ENCODE measurements around the gene C1orf210.

The C1orf210 gene

GRCh38 chr1:43292679-43293078 is 7.3 kb upstream of the C1orf210 start:
- DNase-seq = no peak

GRCh38 chr1:43292216-43292615 is 6.8 kb upstream of the C1orf210 start:
- DNase-seq = no peak

- DNase-seq = no peak
Measured at GRCh38 chr1:43288785-43289706, 3.7 kb upstream of the C1orf210 start.

GRCh38 chr1:43288058-43288784 is 2.8 kb upstream of the C1orf210 start:
- DNase-seq = no peak

GRCh38 chr1:43286533-43286932 is 1.2 kb upstream of the C1orf210 start:
- no peak for DNase-seq

- no peak for DNase-seq
Measured at GRCh38 chr1:43286115-43286514, 734 bp upstream of the C1orf210 start.

GRCh38 chr1:43284546-43285110 is 753 bp downstream of the C1orf210 start:
- DNase-seq = no peak

GRCh38 chr1:43284065-43284464 is 1.3 kb downstream of the C1orf210 start:
- no peak for DNase-seq

GRCh38 chr1:43282220-43283195 is 2.9 kb downstream of the C1orf210 start:
- DNase-seq = no peak

- DNase-seq = no peak
Measured at GRCh38 chr1:43280692-43281091, 4.7 kb downstream of the C1orf210 start.

GRCh38 chr1:43279666-43280065 is 5.7 kb downstream of the C1orf210 start:
- DNase-seq = no peak

GRCh38 chr1:43279161-43279560 is 6.2 kb downstream of the C1orf210 start:
- no peak for DNase-seq

- no peak for DNase-seq
Measured at GRCh38 chr1:43277116-43277876, 8.1 kb downstream of the C1orf210 start.

- DNase-seq = no peak
Measured at GRCh38 chr1:43276673-43277072, 8.7 kb downstream of the C1orf210 start.

GRCh38 chr1:43275826-43276620 is 9.4 kb downstream of the C1orf210 start:
- no peak for DNase-seq

GRCh38 chr1:43274804-43275180 is 10.6 kb downstream of the C1orf210 start:
- no peak for DNase-seq

GRCh38 chr1:43274125-43274803 is 11.1 kb downstream of the C1orf210 start:
- DNase-seq = peak; percentile 63

GRCh38 chr1:43273708-43274107 is 11.7 kb downstream of the C1orf210 start:
- no peak for DNase-seq

GRCh38 chr1:43272576-43273571 is 12.5 kb downstream of the C1orf210 start:
- DNase-seq = no peak
